Ishikawa (cell line): ENCODE measurements around the gene CYP39A1.

Source experiments
- CEBPB ChIP-seq: IDR thresholded peaks from 2 replicates; pipeline ENCODE4 v1.6.1; 2012
- CREB1 ChIP-seq: IDR thresholded peaks from 2 replicates; pipeline ENCODE4 v1.6.1; 2012; ENCODE audit warnings: low read depth
- EGR1 ChIP-seq: IDR thresholded peaks from 2 replicates; pipeline ENCODE4 v1.6.1; 2012
- EP300 ChIP-seq: IDR thresholded peaks from 2 replicates; pipeline ENCODE4 v1.6.1; 2012; ENCODE audit warnings: borderline replicate concordance
- FOXM1 ChIP-seq: IDR thresholded peaks from 2 replicates; pipeline ENCODE4 v1.6.1; 2012; ENCODE audit warnings: low read depth, borderline replicate concordance
- NFIC ChIP-seq: IDR thresholded peaks from 2 replicates; pipeline ENCODE4 v1.6.1; 2012
- RAD21 ChIP-seq: IDR thresholded peaks from 2 replicates; pipeline ENCODE4 v1.6.1; 2012; ENCODE audit warnings: low read depth
- TAF1 ChIP-seq: IDR thresholded peaks from 2 replicates; pipeline ENCODE4 v1.6.1; 2012; ENCODE audit warnings: low read depth, mild to moderate bottlenecking
- TCF12 ChIP-seq: IDR thresholded peaks from 2 replicates; pipeline ENCODE4 v1.6.1; 2012; ENCODE audit warnings: low read depth
- TEAD4 ChIP-seq: IDR thresholded peaks from 2 replicates; pipeline ENCODE4 v1.6.1; 2012
- YY1 ChIP-seq: IDR thresholded peaks from 2 replicates; pipeline ENCODE4 v1.6.1; 2012; ENCODE audit warnings: low read depth
- ZBTB7A ChIP-seq: IDR thresholded peaks from 2 replicates; pipeline ENCODE4 v1.6.1; 2012; ENCODE audit warnings: low read depth
- TF ChIP-seq, protein P1 (sequence below): IDR thresholded peaks from 2 replicates; pipeline ENCODE4 v1.6.1; 2012
- TF ChIP-seq, protein P2 (sequence below): IDR thresholded peaks from 2 replicates; pipeline ENCODE4 v1.6.1; 2012
- TF ChIP-seq, protein P3 (sequence below): IDR thresholded peaks from 2 replicates; pipeline ENCODE4 v1.6.1; 2012; ENCODE audit warnings: low read depth, mild to moderate bottlenecking

The CYP39A1 gene

DNA sequence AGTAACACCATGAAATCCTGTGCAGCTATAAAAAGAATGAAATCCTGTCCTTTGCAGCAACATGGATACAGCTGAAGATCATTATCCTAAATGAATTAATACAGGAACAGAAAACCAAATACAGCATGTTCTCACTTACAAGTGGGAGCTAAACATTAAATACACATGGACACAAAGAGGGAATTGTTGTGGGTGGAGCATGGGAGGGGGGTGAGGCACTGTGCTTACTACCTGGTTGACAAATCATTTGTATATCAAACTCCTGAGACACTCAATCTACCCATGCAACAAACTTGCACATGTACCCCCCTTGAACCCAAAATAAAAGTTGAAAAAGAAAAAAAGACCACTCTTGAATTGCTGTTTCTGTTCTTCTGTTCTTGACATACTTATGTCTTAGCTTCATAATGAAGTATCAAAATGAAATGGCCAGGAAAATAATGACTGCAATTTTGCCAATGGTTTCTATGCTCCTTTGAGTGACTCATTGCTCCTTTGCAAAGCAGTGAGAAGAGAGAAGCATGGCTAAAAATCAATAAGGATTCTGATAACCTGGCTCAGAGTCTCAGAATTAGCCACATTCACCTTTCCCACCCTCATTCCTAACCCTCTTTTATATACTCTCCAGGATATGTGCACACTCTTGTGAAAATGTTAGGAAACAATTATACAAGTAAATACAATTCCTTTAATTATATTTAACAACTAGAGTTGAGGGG, 71.0 kb downstream of the CYP39A1 start:
- no peak for TF ChIP-seq YY1
- no peak for TF ChIP-seq EGR1
- no peak for TF ChIP-seq EP300
- TF ChIP-seq, protein P1, sequence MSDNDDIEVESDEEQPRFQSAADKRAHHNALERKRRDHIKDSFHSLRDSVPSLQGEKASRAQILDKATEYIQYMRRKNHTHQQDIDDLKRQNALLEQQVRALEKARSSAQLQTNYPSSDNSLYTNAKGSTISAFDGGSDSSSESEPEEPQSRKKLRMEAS = no peak

DNA sequence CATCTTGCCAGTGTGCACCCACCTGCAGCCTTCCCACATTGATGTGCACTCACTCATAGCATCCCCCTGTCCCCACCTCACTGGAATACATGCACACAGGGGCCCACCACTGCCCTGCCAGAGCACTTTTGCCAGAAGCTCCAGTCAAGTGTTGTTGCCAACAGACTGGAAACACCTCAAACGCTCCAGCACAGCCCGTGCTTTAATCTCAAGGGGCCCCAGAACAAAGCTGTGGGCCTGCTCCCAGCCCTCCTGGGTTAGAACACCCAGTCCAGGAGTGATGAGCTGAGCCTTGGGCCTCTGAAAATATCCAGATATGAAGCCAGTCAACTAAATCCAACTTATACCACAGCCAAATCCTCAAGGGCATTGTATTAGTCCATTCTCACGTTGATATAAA, 77.1 kb downstream of the CYP39A1 start:
- TF ChIP-seq EGR1 = no peak
- no peak for TF ChIP-seq YY1
- TF ChIP-seq, protein P2, sequence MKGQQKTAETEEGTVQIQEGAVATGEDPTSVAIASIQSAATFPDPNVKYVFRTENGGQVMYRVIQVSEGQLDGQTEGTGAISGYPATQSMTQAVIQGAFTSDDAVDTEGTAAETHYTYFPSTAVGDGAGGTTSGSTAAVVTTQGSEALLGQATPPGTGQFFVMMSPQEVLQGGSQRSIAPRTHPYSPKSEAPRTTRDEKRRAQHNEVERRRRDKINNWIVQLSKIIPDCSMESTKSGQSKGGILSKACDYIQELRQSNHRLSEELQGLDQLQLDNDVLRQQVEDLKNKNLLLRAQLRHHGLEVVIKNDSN = no peak
- no peak for TF ChIP-seq FOXM1
- no peak for TF ChIP-seq CEBPB
- no peak for TF ChIP-seq EP300
- TF ChIP-seq, protein P3, sequence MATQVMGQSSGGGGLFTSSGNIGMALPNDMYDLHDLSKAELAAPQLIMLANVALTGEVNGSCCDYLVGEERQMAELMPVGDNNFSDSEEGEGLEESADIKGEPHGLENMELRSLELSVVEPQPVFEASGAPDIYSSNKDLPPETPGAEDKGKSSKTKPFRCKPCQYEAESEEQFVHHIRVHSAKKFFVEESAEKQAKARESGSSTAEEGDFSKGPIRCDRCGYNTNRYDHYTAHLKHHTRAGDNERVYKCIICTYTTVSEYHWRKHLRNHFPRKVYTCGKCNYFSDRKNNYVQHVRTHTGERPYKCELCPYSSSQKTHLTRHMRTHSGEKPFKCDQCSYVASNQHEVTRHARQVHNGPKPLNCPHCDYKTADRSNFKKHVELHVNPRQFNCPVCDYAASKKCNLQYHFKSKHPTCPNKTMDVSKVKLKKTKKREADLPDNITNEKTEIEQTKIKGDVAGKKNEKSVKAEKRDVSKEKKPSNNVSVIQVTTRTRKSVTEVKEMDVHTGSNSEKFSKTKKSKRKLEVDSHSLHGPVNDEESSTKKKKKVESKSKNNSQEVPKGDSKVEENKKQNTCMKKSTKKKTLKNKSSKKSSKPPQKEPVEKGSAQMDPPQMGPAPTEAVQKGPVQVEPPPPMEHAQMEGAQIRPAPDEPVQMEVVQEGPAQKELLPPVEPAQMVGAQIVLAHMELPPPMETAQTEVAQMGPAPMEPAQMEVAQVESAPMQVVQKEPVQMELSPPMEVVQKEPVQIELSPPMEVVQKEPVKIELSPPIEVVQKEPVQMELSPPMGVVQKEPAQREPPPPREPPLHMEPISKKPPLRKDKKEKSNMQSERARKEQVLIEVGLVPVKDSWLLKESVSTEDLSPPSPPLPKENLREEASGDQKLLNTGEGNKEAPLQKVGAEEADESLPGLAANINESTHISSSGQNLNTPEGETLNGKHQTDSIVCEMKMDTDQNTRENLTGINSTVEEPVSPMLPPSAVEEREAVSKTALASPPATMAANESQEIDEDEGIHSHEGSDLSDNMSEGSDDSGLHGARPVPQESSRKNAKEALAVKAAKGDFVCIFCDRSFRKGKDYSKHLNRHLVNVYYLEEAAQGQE = no peak

DNA sequence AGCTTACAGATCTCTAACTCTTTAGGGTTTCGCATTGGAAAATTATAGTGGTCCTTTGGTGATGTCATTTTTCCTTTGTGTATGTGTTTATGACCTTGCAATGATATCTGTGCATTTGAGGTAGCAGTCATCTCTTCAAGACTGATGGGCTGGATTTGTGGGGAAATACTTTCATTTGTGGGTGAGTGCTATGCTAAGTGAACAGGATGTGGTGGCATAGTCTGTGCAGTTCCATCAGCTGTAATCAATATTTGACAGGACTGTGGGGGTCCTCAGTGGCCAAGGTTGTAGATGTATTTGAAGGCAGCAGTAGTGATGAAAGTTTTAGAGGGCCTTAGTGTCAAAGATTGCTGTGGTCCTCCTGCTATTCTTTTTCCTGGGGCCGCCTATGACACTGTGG, 79.5 kb downstream of the CYP39A1 start:
- TF ChIP-seq, protein P1 = no peak
- TF ChIP-seq, protein P3 = no peak
- TF ChIP-seq ZBTB7A = no peak
- no peak for TF ChIP-seq TCF12
- no peak for TF ChIP-seq EGR1
- no peak for TF ChIP-seq CREB1
- TF ChIP-seq NFIC = no peak
- TF ChIP-seq TAF1 = no peak
- TF ChIP-seq, protein P2 = no peak
- no peak for TF ChIP-seq CEBPB
- no peak for TF ChIP-seq YY1
- TF ChIP-seq EP300 = no peak
- no peak for TF ChIP-seq FOXM1
- no peak for TF ChIP-seq RAD21
- no peak for TF ChIP-seq TEAD4

DNA sequence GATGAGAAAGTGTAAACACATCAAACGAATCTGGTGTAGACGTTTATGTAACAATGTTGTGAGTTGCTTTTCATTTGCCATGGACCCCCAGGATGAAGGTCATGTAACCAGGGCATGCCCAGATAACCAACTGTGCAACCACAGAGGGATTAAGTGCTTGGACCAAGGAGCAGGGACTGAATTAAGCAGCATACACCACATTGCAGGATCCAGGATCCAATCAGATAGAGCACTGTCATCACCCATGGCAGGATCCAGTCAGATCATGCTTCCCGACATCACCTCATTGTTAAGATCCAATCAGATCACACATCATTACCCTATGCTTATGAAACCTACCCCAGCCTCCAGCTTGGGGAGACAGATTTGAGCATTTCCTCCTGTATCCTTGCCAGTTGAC, 87.1 kb downstream of the CYP39A1 start:
- no peak for TF ChIP-seq CEBPB
- no peak for TF ChIP-seq TEAD4
- TF ChIP-seq, protein P3 = no peak
- no peak for TF ChIP-seq ZBTB7A
- TF ChIP-seq YY1 = no peak
- TF ChIP-seq, protein P2 = no peak
- no peak for TF ChIP-seq EP300
- no peak for TF ChIP-seq NFIC
- no peak for TF ChIP-seq EGR1
- TF ChIP-seq CREB1 = no peak
- TF ChIP-seq, protein P1 = no peak
- no peak for TF ChIP-seq TAF1
- TF ChIP-seq TCF12 = no peak
- no peak for TF ChIP-seq FOXM1
- no peak for TF ChIP-seq RAD21
